Right ventricle myocardium inferior (tissue), 1 donor: ENCODE data around the gene UQCR10. TPM values are rescaled to one million over a fixed set of nuclear protein-coding genes. Genes with fewer than 3 reads are reported as not detected.

Source experiments
- ATAC-seq: fragments of 200-7000 bp; cut with Tn5 transposase; one replicate; pipeline ENCODE4 v1.9.1; 2020; ENCODE audit warnings: mild to moderate bottlenecking, moderate library complexity
- DNase-seq: peaks from one replicate; pipeline ENCODE4 v3.0.0; 2021; ENCODE audit errors: missing footprints
- intact Hi-C: fragments of 100-400 bp; cut with DNase I; formaldehyde crosslinking; loops from one replicate; pipeline ENCODE4 v1.11.0; 2022
- total RNA-seq: library from RNA; stranded (reverse); fragmentation: NEBNext Ultra II Directional; extraction: Animal tissue kit (Norgen Biotek cat#: 25700); gene quantifications from one replicate; pipeline ENCODE4 v1.2.1, GENCODE V29; 2021
- donor health status: DM: no; HTN: yes; CAD: no; lungs with severe emphysema.

The UQCR10 gene
- total RNA-seq, 1 donor from 2014 or later: 381 TPM

GRCh38 chr22:29815580-29815979 is 48.4 kb downstream of the UQCR10 start:
- ATAC-seq: peak; percentile 49
- DNase-seq: no peak
- intact Hi-C loops: loop anchor here (5.0 kb wide), 1 partner anchor 48 kb away; the partner anchor contains the start of genes UQCR10 and ZMAT5

GRCh38 chr22:29816128-29816527 is 49.0 kb downstream of the UQCR10 start:
- DNase-seq (peak; percentile 82), ATAC-seq (peak; percentile 90)
- intact Hi-C loops: loop anchor here (5.0 kb wide), 1 partner anchor 49 kb away; the partner anchor contains the start of genes UQCR10 and ZMAT5

GRCh38 chr22:29816539-29816938 is 49.4 kb downstream of the UQCR10 start:
- DNase-seq (no peak), ATAC-seq (no peak)
- intact Hi-C loops: loop anchor here (5.0 kb wide), 1 partner anchor 49 kb away; the partner anchor contains the start of genes UQCR10 and ZMAT5

GRCh38 chr22:29816980-29817379 is 49.8 kb downstream of the UQCR10 start:
- ATAC-seq (no peak), DNase-seq (no peak)
- intact Hi-C loops: loop anchor here (5.0 kb wide), 1 partner anchor 50 kb away; the partner anchor contains the start of genes UQCR10 and ZMAT5

- DNase-seq (no peak), ATAC-seq (no peak)
- intact Hi-C loops: loop anchor here (5.0 kb wide), 1 partner anchor 50 kb away; the partner anchor contains the start of genes UQCR10 and ZMAT5
Measured at GRCh38 chr22:29817724-29818123, 50.6 kb downstream of the UQCR10 start.

GRCh38 chr22:29819501-29819900 is 52.3 kb downstream of the UQCR10 start:
- DNase-seq (no peak), ATAC-seq (no peak)
- intact Hi-C loops: loop anchor here (5.0 kb wide), 1 partner anchor 52 kb away; the partner anchor contains the start of genes UQCR10 and ZMAT5

Other genes with a start within 250 kb of the UQCR10 start
- gene THOC5, start 213.6 kb upstream of the UQCR10 start, total RNA-seq: 46.5 TPM
- 15.1 TPM for gene NIPSNAP1, start 186.3 kb upstream of the UQCR10 start, total RNA-seq
- 49.0 TPM for gene NF2, start 163.7 kb upstream of the UQCR10 start, total RNA-seq
- gene CABP7, start 47.4 kb upstream of the UQCR10 start, total RNA-seq: not detected
- gene ZMAT5, start 362 bp upstream of the UQCR10 start, total RNA-seq: 21.7 TPM
- gene ASCC2, start 70.9 kb downstream of the UQCR10 start, total RNA-seq: 33.8 TPM
- 32.3 TPM for gene MTMR3, start 115.8 kb downstream of the UQCR10 start, total RNA-seq